T-helper 22 cell (primary cell): ENCODE measurements around the gene OCA2.

Source experiments
- DNase-seq: peaks from one replicate; pipeline ENCODE4 v3.0.0-alpha.2; 2020; ENCODE audit warnings: low read depth

The OCA2 gene

DNA sequence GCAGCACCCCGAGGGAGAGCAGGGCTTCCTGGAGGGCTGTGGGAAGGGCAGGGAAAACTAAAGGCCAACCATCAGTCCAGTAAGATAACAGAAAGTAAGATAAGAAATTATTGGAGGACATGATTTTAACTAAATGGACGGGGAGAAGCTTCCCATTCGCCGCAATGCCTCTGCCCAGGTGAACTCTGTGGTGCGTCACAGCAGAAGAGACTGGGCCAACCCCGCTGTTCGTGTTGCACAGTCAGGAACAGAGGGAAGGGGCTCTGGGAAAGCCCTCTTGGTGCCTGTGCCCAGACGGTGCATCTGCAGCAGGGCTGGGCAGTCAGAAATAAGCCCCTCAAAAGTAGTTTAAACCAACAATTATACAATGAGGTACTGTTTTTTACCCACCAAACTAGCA lies 284.1 kb downstream of the OCA2 start:
- no peak for DNase-seq

DNA sequence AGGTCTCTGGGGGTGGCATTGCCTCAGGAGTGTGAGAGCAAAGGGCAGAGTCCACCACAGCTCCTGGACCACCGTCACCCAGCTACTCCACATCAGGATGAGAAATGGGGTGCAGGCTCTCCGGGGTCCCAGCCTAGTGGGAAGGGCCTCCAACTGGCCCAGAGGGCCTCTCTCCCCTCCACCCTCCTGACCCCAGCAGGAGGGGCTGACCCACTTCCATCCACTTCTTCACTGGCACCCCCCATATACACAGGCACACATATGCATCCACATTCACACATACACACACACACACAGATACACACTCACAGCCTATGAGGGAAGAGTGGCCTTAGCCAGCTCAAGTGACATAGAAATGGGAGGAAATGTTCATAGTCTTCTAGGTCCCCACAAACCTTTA lies 286.0 kb downstream of the OCA2 start:
- no peak for DNase-seq

DNA sequence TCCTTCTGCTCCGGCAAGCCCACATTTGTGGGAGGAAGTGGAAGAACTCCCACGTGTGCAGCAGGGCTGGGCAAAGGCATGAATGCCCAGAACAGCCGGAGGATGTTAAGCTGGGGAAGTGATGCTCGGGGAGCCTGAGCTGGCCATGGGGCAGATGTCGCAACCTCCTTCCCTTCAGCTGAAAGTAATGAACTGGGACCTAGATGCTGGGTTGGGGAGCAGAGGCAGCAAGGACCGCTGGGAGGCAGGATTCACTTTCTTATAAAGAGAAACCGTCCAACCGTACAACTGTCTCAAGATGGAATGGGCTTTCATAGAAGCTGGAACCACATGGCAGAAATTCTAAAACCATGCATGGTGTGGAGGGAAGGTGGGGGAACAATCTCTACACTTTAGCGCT lies 290.9 kb downstream of the OCA2 start:
- no peak for DNase-seq

DNA sequence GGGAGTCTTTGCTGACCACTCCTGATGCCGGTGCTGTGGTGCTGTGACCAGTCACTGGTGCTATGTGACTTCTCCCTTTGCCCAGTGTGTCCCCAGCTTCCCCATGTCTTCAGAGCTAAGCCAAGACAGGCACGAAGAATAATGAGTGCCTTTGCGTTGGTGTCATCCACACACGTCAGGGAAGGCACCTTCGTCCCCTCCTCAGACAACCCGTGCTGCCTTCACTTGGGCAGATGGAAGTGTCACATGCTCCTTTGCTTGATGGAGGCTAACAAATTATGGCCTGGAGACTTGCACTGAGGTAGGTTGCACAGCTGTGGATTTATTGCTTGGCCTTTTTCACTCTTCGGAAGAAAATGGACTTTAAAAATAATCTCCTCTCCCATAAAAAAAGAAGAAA lies 291.8 kb downstream of the OCA2 start:
- DNase-seq, result no peak

DNA sequence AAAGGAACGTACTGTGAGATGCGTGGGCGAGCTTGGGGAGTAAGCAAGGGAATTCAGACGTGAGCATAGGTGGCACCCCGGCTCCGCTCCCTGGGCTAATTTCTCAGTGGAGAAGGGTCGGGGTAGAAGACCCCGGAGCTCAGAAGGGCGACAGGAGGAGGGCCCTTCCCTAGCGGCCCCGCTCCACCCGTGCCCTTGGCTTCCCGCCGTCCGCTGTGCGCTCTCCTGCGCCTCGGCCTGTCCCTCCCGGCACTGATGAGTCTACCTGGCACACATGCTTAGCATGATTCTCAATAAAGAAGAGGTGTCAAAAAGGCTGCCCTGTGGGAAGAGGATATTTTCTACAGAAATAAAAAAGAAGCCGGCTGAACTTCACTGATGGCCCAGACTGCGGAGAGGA lies 292.7 kb downstream of the OCA2 start:
- DNase-seq, result no peak

DNA sequence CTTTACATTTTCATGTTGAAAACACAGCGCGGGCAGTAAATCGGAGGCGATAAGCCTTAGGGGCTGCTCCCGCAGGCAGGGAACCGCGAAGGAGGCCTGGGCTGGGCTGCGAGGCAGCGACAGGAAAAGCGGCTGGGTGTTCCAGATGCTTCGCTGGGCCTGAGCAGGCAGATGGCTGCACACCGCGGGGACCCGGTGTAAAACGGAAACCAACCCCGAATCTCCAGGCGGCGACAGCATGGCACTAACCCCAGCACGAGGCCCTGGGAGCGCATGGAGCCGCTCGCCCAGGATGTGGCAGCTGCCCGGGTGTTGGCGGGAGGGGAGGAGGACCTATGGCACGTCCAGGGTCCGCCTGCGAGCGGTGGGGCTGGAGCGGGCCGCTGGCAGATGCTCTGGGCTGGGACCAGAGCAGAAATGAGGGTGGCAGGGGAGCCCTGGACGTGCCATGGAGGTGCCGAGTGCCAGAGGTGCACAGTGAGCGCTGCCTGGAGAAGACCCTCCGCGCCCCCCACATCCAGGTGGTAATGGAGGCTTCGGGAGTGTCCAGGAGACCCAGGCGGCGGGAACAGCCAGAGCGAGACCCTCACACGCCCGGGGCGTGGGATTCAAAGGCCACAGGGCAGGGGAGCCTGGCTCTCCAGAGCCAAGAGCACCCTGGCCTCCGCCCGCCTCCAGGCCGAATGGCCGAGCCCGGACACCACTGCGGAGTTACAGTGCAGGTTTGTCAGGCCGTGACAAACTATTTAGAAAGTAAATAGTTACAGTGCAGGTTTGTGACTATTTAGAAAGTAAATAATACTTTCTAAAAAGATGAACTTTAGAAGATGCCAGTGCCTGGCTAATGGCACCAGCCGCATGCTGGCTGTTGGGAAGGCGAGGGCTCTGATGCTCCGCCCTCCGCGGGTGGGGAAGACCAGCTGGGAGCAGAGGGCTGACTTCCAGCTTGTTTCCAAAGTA lies 293.6 kb downstream of the OCA2 start:
- no peak for DNase-seq

DNA sequence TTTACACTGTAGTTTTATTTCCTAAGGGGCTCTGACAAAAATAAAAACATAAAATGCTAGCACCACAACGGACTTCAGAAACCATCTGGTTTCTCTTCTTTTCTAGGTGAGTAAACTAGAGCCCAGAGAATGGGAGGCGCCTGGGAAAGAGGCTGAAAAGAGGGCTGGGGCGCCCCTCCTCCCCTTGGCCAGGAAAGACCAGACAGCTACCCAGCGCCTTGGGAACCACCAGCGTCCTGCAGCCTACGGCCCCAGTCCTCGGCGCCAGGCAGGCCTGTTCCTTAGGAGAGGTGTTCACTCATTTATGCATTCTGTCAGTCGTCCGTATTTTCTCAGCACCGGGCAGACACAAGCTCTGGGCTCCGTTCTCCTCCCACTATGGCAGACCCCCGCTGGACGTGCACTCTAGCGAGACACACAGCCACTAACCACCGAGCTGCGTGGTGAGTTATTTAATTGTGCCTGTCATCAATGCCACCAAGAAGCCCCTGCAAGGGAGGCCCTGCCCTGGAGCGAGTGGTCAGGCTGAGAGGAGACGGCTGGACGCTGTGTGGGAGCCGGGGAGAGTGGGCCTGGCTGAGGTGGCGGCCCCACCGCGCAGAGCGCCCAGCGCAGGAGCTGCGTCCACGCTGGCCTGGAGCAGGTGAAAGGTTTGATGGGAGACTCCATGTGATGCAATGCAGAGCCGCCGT lies 294.4 kb downstream of the OCA2 start:
- no peak for DNase-seq

DNA sequence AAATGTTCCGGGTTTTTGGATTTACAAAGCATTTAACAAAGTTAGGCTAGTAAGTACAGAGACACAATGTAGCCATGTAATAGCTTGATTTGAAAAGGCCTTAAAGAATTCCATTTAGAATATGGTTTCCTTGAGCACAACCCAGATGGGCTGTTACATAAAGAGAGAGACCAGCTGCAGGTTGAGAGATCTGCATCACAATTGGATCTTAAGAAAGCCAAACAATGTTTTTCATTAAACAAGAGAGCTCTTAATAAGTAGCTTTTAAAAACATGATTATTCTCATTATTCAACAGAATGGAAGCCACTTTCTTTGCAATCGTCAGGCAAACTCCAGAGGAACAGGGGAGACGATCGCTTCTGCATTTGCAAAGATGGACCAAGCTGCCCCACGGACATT lies 300.3 kb downstream of the OCA2 start:
- DNase-seq, result no peak

DNA sequence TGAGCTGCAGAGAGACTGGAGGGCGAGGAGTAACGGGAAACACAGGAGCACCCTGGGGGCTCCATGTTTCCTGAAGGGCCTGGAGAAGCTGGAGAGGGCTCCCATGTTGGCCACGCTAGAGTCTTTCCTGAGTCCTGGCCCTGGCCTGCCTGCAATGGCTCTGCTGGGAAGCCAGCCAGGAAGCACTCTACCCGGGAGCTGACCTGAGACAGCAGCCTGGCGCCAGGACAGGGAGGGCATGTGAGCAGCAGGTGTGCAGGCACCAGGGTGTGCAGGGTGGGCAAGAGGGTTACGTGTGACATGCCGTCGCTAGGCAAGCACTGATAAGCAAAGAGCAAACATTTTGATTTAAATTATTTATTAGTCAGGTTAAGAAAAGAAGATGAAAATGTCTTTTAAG lies 301.4 kb downstream of the OCA2 start:
- no peak for DNase-seq

DNA sequence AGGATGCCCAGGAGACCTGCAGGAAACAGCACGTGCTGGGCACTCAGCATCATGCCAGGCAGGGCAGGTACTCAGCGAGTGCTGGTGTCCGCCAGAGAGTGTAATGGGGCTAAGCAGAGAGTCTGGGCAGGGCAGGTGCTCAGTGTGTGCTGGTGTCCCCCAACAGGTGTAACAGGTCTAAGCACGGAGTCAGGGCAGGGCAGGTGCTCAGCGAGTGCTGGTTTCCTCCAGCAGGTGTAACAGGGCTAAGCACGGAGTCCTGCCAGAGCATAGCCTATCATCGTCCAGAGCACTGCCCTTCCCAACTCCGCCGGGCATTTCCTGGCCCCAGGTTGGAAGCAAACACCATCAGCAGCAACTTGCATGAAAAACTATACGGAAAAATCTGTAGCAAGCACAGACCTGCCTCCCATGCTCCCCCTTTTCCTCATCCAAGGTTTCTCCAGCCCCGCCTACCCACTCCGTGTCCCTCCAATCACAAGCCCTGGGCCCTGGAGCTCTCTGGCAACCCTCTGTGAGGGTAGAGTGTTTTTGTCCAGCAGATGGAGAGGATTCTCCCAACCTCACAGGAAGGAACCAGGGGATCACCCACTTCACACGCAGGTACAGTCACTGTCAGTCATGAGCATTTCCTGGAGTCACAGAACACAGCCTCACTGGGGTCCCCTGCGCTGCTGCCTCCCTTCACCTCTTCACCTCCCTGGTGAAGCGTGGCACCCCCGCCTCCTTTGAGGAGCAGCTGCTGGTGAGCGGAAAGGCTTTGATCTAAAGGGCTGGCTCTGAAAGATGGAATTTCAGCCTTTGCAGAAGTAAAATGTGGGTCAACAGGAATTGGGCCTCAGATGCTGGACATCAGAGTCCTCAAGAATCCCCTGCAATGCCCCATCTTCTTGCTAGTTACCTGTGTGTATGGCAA lies 302.5 kb downstream of the OCA2 start:
- no peak for DNase-seq

DNA sequence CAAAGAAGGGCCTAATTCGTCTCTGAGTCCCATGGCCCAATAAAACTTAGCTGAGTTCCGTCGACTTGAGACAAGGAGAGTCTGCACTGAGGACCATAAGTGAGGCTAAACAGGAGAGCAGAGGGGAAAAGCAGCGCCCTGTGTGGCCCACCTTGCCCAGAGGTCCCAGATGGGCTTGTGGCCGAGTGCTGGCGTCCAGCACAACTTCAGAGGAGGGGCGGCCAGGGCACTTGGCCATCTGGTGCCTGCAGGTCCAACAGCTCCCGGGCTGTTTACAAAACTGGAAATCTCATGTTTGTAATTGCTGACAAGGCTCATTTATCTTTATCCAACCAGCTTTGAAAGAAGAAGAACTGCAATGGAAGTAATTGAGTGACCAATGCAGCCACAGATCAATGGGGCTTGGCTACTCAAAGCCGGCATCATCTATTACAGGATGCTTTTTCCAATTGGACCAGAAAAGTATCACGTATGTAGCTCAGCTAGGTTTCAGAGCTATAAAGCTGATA lies 306.3 kb downstream of the OCA2 start:
- DNase-seq, result no peak

DNA sequence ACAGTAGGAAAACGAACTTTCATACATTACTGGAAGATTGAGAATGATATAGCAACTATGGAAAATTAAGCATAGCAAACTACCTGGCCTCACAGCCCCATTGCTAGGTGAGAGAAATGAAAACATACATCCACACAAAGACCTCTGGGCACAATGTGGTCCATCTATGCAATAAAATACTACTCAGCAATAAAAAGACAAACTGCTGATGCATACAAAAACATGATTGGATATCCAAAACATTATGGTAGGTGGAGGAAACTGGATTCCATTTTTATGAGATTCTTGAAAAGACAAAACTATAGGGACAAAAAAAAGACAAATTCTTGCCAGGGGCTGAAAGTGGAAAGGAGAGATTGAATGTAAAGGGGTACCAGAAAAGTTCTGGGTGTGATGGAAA lies 308.8 kb downstream of the OCA2 start:
- no peak for DNase-seq

DNA sequence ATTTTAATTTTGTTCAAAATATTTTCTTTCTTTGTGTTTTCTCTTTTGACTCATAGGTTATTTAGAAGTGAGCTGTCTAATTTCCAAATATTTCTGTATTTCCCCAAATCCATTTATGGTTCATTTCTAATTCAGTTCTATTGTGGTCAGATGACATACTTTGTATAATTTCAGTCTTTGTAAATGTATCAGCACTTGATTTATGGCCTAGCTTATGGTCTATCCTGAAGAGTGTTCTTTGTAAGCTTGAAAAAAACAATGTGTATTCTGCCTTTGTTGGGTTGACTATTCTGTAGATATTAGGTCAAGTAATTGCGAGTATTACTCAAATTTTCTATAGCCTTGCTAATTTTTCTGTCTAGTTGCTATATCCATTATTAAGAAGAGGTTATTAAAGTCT lies 311.2 kb downstream of the OCA2 start:
- no peak for DNase-seq

DNA sequence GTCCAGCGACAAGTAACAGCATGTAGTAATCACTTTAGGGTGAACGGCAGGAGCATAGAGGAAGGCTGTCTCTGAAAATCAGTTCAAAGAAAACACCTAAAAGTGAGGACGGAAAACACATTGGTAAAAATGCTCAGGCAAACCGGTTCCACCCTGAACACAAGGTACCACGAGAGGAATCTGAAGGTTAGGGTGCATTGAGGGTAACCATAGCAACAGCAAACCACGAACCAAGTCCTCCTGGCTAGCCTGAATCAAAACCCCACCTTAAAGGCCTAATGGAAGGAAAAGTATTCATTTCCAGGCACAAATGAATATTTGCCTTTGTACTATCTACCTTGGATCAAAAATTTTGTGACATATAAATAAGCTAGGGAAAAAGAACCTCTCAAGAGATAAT lies 315.0 kb downstream of the OCA2 start:
- DNase-seq, result no peak

DNA sequence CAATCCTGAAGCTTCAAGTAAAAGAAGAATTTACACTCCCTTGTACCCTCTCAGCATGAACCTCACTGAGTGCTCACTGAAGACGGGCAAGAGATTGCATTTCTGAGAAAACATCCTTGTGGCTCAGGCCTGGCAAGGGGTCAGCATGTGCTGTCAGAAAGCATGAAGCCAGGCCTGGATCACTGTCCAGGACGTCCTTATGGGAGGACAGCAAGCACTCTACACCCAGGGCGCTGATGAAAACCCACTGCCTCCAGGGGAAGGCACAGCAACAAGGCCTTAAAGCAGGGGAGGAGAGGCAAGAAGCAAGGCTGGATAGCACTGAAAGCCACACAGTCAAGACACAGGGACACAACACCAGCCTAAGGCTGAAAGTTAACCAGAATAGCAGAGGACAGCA lies 315.4 kb downstream of the OCA2 start:
- DNase-seq, result no peak

DNA sequence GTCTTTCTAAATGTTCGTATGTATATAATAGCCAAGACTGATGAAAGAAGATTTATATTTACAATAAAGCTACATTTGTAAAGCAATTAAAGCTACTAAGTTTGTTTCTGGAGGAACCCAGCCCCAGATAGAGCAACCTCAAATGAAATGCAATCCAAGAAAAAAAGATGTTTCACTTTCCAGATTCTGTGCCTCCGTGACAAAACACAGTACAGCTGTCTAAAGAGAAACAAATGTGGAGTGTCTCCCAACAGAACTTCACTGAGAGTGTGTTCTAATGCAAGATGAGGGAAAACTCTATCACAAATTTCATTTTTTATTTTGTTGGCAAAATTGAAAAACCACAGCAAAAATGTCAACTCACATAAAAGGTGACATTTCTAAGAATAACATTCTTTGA lies 317.0 kb downstream of the OCA2 start:
- DNase-seq, result no peak

DNA sequence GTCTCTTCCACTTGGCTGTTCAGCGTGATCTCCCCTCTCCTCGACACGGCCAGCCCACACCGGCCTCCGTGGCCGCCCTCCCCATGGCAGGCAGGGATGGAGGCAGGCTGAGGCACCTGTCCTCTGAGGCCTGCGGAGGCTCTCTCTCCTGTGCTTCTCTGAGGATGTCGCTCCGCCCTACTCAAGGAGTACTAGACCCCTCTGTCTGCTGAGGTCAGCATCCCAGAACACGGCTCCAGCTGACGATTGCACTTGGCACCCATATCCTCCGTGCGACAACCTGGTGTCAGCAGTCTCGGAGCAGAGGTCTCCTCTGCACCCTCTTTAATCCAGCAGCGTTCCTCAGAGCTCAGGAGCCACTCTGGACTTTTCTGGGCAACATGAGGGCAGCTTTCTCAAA lies 322.6 kb downstream of the OCA2 start:
- no peak for DNase-seq

DNA sequence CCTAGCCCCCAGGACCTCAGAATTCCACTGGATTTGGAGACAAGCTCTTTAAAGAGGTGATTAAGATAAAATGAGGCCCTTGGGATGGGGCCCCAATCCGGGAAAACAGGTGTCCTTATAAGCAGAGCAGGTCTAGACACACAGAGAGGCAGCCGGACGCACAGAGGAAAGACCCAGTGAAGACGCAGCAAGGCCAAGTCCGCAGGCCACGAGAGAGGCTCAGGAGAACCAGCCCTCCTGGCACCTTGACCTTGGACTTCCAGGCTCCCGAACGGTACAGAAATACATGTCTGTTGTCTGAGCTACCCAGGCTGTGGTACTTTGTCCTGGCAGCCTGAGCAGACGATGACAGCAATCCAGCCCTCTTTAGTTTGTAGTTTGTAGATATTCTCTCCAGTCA lies 324.5 kb downstream of the OCA2 start:
- no peak for DNase-seq

DNA sequence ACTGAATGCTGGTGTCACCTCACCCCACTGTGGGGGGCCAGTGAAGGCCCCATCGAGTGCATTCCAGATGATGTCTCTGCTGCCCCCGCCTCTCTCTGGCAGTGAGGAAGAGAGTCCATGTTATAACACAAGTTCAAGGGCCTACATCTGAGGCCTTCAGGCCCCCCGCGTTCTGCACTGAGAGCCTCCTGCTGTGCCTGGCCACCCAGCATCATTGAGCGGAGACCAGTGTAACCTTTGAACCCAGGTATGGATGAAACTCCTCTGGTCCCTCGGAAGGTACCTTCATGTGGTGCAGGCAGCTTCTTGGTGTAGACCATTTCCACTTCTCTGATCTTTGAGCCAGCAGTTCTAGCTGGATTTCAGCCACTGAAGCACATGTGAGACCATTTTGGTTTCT lies 324.9 kb downstream of the OCA2 start:
- DNase-seq, result no peak

DNA sequence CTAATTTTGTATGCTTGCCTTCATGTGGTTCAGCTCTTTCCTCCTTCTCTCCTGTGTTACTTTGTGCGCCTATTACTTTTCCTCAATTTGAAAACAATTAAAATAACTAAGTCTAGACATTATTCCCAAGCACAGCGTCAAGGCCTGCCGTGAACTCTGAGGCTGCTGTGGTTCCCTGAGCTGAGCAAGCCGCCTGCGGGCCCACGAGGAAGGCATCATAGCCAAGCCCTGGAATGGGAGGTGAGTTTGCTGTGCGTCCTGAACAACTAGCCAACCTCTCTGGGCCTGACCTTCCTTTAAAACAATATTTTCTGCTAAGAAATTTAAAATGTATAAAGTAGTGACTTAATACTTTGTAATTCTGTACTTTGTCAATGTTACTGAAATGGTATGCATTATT lies 327.2 kb downstream of the OCA2 start:
- DNase-seq, result no peak

DNA sequence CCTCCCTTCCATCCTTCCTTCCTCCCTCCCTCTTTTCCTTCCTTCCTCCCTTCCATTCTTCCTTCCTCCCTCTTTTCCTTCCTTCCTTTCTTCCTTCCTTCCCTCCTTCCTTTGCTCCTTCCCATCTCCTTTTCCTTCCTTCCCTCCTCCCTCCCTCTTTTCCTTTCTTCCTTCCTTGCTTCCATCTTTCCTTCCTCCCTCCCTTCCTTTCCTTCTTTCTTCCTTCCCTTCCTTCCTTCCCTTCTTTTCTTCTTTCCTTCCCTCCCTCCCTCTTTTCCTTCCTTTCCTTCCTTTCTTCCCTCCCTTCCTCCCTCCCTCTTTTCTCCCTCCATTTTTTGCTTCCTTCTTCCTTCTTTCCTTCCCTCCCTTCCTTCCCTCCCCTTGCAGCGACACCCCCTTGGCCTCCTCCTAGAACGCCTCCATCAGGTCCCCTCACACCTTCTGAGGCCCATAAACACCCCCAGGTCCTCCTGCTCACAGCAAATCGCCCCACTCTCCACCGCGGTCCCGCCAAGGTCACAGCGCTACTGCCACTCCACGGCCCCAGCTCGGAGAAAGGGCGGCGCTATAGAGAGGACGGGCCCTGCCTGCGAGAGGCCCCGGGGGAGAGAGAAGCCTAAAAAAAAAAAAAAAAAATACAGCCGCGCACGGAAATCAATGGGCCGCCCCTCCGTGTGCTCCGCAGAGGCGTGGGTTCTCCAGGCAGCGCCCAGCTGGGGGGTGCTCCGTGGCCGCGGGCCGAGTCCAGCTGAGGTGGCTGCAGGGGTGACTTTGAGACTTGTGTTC lies 328.2 kb downstream of the OCA2 start:
- DNase-seq, result no peak
